ENCODE measurements around the gene NDP.

Gene NDP

GRCh38 chrX:43899878-43900815, 73.0 kb downstream of the NDP start:
- no peak for DNase-seq
- intact Hi-C loops (cut with DNase I) = no loop called here
